AG20443 (cell line): ENCODE measurements around the gene PBXIP1.

Experiments
- DNase-seq: peaks from one replicate; pipeline ENCODE4 v3.0.0; 2012; ENCODE audit warnings: low spot score, mixed read lengths

Gene PBXIP1

DNA sequence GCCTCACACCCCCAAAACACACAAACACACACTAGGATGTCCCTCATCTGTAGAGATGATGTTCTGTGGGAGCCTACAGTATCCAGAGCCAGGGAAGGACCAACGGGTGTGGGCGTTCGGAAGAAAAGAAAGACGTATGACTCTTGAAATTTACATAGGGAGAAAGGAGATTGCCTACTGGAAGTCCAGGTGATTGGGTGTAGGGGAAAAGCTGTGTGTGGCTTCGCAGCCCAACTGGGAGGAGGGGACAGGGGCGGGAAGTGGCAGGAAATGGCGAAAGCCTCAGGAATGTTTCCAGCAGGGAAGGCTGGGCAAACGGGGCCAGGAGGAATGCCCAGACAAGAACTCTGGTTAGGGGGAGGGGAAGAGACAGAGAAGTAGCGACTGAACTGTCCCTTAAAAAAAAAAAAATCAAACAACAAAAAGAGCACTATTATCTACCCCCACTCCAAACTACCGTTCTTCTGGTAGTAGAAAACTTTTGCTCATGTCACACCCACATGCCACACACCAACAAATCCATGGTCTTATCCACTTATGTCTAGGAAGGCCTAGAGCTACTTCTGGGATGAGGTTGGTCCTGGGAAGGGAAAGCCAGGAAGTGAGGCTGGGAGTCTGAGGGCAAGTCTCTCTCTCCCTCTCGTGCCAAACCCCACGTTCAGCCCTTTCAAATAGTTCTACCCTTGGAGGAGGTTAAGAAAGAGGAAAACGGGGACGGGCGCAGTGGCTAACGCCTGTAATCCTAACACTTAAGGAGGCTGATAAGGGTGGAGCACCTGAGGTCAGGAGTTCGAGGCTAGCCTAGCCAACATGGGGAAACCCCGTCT is 16.8 kb upstream of the PBXIP1 start:
- peak; percentile 83 for DNase-seq

DNA sequence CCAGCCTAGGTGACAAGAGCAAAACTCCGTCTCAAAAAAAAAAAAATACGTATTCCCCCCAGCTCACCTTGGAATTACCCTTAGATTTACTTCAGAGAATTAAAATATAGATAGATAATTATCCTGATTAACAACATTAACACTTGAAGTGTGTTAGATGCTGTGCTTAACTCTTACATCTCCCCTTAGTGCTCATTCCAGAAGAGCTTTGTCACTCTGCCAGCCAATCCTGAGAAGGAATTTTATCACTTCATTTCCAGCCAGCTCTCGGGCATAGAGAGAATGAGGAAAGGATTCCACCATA is 16.3 kb upstream of the PBXIP1 start:
- no peak for DNase-seq

DNA sequence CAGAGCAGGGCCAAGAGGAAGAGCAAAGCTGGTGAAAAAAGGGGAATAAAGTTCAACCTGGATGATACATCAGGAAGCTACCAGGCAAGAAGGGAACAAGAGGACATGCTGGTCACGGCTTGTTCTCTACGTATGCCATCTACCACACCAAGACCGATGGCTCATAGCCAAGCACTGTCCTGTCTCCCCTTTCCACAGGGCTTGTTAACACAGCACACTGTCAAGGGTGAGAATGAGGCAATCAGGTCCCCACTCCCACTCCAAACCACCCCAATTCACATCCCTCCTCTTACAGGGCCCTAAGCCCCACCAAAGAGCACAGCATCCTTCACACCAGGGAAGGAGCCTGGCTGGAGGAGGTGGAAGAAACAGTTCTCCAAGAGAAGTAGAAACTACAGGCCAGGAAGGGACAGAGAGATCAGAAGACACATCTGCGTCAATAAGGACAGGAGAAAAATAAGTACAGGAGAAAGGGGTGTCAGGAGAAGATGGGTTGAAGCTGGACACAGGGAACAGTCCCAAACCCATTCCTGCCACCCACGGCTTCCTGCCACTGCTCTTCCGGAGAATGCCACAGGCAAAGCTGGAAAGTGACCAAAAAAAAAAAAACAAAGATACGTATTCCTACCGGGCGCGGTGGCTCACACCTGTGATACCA is 15.6 kb upstream of the PBXIP1 start:
- DNase-seq, result no peak

DNA sequence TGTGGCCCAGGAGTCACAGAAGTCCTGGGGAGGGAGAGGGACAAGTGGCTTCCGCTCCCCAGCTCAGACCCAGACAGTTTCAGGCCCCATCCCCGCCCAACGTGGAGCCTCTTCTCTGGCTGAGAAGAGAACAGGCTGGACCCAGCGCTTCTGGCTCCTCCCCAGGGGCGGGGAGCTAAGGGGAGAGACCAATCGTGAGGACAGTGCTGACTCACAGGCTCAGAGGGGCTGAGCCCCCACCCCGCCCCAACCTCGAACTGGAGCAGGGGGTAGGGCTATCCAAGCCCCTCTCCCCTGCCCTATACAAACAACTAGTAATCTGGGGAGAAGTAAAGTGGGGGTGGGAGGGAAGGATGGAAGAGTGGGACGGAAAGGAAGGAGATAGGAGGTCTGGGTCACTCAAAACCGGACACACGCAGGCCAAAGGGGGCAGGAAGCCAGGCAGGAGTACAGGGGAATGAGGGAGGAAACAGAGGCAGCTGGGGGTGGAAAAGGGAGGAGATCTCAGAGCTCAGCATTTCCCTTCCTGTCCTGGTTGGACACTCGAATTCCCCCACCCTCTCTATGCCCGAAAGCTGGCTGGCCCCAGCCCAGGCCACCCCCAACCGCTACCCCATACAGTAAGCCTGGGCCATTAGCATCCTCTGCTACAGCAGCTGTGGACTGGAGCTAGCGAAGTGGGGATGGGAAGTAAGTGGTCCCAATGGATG is 14.9 kb upstream of the PBXIP1 start, which contains the start of gene SHC1:
TSS of gene SHC1 (minus strand) at position 117 of the 710 bp plus-strand sequence. CDS start 221 bp downstream, outside the sequence.
- peak; percentile 94 for DNase-seq

DNA sequence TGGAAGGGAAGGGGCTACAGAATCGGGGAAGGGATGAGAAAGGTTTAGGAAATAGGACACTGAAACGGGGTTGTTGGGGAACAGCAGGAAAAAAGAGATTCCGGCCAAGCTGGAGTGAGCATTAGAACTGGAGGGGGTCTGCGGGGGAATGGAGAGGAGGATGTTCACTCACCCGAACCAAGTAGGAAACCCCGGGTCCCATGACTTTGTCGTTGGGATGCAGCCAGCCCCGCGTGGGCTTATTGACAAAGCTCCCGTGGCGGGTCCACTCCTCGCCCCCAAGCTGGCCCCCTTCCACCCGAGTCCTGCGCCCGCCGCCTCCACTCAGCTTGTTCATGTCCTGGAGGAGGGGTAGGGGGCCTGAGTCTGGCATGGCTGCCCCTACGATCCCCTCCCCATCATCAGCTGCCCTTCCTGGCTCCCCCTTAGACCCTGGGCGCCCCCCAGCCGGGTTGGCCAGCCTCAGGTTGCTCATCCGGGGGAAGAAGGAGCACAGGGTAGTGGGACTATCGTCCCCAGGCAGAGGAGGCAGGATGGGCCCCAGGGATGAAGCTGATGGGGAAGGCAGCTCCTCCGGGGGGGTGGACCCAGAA is 14.1 kb upstream of the PBXIP1 start:
- DNase-seq, result no peak

DNA sequence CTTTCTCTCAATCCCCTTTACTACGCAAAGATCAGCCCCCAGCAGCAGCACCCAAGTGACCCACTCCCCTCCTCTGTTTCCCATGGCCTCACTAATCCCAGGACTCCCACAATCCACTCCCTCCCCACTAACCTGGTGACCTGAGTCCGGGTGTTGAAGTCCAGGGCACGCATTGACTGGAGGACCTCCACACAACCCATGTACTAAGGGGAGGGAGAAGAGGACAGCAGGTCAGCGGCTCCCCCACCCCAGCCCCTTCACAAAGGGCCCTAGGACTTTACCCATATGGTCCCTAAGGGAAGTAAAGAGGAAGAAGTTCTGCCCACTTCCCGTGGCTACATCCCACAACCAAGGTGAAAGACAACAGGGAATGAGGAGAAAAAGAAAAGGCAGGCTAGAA is 13.3 kb upstream of the PBXIP1 start:
- DNase-seq, result no peak

DNA sequence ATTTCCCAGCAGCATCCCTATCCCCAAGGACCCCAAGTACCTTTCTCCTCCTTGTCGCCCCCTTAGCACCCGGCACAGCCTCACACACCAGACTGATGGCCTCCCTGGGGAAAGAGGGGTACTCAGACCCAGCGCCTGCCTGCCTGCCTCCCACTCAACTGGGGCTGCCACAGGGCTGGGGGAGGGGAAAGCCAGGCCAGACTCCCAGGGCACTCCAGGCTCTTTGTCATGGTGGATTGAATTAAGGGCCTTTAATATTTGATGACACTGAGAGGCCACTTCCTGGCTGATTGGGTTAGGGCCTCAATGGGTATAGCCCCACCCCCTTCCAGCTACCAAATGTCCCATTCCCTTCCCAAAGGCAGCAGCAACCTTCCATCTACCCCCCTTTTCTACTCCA is 12.8 kb upstream of the PBXIP1 start:
- no peak for DNase-seq

DNA sequence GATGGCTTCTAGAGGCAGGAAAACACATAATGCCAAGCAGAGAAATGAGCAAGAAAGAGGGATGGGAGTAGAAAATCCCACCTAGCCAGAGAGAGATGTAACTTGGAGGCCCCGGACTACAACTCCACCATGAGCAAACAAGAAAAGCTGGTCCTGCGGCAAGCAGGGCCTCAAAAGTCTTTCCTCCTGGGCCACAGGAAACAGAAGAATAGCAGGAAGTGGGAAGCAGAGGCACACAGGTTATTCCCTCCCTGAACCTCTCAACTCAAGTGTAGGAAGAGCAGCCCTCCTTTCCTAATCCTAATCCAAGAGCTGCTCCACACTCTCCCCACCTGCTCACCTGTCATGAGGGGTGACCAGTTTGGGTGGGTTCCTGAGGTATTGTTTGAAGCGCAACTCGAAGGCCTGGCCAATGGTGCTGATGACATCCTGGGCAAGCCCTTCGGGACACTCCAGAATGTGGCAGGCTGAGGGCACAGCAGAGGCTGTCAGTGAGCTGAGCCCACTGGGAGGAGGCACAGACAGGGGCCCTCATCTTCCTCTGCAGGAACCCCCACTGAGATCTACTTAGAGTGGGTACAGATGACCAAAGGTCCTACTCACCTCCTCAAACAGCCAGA is 11.5 kb upstream of the PBXIP1 start:
- DNase-seq, result no peak

DNA sequence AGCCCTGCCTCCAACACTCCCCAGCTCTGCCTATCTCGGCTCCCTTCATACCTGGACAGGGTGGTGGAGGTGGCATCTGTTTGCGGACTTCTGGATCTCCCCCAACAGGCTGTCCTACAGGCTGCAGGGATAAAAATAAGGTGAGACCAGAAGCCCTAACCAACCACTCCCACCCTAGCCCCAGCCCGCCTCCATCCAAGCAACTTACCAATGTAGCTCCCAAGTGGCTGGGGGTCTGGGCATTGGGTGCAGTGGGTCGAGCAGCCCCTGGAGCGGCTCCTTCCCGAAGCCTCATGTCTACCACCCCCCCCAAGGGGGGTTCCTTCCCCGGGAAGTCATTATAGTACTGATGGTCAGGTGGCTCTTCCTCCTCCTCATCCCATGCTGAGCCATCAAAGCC is 10.2 kb upstream of the PBXIP1 start:
- DNase-seq, result no peak

DNA sequence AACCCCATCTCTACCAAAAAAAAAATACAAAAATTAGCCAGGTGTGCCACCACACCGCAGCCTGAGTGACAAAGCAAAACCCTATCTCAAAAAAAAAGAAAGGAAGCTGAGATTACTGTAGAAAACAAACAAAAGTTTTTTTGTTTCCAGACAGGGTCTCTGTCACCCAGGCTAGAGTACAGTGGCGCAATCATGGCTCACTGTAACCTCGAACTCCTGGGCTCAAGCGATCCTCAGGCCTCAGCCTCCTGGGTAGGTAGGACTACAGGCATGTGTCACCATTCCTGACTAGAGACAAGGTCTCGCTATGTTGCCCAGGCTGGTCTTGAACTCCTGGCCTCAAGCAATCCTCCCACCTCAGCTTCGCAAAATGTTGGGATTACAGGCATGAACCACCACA is 8.5 kb upstream of the PBXIP1 start:
- no peak for DNase-seq

DNA sequence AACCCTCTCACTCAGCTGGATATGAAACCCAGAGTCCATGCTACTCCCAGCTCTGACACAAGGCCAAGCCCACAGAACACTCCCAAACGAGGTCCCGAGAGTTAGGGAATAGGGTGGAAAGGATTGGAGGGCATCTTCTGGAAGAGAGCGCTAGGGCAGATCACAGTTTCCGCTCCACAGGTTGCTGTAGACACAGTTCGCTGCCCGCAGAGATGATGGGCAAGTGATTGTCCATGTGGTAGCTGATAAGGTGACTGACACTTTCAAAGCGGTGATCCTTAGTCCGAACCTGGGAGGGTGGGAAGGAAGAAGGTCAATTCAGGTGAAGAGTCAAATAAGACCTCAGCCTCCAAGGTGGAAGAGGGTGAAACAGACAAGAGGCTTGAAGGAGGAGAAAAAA is 7.7 kb upstream of the PBXIP1 start:
- DNase-seq, result no peak

DNA sequence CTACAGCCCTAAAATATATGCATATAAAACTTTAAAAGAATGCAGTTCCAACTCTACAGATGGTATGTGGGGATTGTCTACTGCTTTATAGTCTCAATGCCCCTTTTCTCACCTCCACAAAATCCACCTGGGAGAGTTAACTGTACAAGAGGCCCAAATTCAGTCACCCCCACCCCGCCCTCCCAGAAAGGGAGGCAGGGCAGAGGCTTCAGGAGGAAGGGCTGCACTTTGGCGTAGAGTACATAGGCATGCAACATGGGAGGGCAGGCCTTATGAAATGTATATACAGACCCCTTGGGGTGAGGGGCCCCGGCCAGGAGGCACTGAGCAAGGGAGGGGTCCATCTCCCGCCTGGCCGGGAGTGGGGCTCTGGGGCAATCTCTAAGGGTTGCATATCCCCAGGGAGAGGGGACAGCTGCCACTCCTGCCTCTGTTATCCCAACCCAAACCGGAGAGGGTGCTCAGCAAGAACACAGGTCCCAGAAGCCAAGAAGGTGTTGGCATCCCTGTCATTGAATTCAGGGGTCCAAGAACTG is 7.0 kb upstream of the PBXIP1 start:
- no peak for DNase-seq

DNA sequence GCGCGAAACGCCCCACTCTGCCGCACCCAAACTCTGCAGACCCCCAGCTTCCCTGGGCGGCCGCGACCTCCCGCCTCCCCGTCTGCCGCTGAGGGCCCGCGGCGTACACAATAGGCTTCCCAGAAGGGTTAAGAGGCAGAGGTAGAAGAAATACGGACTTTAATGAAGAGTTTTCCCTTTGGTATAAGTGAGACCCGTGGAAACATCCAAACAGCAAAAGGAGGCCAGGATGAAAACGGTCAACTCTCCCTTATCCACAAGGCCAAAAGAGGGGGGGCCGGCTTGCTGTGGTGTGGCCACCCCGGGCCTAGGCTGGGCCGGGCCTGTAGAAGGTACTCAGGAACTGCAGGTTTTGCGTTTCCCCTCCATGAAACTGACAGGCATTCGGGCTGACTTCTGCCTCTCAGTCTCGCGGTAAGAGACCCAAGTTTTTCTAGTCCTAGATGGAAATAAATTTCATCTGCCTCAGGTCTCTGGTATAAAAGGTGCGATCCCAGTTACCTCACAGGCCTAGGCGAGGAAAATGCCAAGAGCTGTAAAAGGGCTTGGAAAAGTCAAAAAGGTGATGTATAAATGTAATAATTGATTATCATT is 6.4 kb upstream of the PBXIP1 start:
- no peak for DNase-seq

DNA sequence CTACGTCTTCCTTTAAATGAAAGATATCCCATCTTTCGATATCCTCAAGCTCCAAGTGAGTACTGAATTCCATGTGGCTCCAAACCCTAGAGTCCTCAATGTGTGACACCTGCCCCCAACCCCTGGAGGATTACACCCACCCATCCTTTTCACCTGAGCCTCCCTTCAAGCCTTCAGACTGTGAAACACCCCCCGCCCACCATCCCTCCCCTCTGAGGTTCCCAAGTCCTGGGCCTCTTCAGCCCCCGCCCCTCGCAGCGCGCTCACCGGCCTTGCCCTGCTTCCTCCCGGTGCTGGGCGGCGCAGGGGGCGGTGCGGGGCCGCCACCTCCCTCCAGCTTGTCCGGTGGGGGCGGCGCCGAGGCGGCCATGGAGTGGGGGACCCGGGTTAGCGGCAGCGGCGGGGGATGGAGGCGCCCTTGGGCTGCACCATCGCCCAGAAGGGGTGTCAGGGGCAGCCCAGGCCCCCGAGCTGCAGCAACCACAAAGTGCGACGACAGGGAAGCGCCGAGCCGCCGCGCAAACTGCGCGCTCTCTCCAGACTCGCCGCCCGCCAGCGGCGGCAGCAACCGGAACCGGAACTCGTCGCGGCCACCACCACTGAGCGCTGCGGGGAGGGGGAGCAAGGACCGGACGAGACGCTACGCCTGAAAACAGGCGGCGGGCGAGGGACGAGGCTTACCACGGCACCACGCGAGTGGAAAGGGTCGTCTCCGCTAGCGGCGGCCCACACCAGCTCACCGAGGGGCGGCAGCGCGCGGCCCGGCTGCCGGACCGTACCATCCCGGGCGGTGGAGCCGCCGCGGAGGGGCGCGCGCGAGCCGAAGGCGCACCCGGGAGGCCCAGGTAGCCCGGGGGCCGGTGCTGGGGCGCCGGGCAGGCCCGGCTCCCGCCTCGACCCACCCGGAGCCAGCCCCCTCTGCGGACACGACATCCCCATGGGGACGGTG is 5.6 kb upstream of the PBXIP1 start, which contains the start of gene PYGO2:
TSS of gene PYGO2 (minus strand) at position 576 of the 949 bp plus-strand sequence. CDS start at position 370, 206 bp downstream.
- peak; percentile 87 for DNase-seq

DNA sequence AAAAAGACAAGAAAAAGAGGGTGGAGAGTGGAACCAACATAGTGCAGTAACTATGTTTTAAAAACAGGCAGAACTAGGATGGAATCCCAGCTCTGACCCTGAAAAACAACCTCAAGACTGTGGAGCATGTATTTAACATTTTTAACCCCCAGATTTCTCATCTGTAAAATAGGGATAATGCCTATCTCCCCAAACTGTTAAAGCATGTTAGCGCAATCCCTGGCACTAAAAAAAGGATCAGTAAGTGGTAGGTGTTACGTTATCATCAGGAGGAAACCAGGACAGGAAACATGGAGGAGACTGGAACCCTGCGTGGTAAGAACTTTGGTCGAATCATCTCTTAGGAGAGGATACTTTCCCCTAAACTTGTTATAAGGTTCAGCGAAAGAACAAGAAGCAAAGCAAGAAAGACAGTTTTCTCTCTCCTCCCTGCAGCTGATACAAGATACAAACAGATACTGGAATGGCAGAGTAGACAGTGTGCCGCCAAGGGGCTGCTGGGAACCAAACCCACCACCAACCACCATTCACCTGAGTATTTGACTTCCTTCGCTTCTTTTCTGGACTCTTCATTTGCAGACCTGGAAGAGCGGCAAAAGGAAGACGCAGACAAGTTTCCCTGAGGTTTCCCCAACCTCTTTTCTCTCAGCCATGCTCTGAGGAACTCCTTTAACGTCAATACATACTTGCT is 4.7 kb upstream of the PBXIP1 start:
- no peak for DNase-seq

DNA sequence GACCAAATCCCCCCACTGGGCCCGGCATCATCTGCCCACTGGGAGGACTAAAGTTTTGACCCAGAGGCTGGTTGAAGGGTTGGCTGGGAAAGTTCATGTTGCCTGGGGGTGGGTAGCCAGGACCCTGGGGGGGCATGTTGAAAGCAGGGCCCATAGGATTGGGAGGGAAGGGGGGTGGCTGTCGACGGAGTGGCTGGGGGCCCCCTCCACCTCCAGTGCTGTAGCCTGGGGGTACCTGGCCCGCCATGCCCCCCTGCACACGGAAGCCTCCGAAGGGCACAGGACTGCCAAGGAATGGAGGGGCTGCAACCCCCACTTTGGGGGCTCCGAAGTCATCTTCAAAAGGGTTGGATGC is 3.5 kb upstream of the PBXIP1 start:
- DNase-seq, result no peak

DNA sequence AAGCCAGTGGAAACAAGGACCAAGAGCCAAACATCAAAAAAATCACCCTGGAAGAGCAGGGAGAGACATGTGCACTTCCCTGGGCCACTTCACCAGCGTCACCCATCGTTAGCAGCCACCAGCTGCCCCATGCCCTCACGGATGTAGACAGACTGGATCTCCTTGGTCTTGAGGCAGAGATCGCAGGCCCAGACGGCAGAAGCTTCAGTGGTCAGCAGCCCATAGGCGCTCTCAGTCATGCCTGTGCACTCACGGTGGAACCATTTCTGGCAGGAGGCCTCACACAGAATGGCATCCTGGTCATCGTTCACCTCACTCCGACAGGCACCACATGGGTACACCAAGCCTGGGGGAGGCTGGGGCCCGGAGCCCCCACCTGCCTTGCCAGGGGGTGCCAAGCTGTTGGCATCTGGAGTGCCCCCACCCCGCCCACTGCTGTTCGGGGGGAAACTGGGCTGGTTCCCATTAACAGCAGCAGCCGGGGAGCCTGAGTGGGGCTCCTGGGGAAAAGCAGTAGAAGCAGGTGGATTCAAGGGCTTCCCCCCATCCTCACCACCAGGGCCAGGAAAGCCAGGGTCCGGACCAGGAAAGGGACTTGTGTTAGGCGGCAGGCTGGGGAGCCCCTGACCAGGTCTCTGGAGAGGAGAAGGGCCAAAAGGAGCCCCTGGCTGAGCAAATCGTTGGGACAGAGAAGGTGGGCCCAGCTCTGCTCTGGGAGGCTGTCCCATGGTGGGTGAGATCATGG is 3.0 kb upstream of the PBXIP1 start:
- DNase-seq, result no peak

DNA sequence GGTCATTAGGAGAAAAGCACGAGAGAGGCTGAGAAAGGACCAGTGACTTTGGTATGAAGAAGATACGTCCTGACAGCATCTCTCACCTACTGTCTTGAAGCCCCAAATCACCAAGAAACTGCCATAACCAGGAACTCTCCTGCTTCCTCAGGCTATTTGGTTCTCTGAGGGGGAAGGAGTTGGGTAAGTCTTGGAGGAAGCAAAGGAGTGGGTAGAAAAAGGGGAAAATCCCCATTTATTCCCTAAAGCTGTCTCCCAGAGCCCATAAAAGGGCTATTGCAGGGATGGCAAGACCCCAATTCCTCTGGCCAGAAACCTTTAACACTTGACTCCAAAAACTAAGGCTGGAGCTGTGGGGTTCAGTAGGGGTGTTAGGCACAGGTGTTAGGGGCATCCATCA is 2.1 kb upstream of the PBXIP1 start:
- DNase-seq, result no peak

DNA sequence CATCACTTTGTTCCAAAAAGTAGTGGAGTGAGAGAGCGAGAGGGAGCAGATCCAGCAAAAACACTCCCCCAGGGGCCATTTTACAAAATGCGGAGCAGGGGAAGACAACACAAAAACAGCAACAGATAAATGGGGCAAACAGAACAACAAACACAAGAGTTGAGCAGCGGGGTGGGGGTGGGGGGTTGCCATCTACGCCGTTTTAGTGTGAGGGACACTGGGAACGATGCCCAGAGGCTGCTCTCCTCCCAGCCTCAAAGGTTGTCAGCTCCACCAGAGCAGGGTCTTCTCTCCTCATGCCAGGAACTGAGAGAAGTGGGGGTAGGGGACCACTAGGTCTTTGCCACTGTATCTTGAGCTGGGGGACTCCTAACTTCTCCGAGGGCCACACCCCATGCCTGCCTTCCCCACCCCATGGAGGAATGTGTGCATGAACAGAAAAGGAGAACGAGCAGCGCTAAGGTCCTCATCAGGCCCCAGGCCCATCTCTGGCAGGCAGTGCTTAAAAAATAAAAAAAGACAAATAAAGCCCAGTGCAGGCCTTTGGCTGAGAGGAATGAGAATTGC is 1.3 kb upstream of the PBXIP1 start:
- no peak for DNase-seq
